Vagina (tissue), 2 donors: Measurements from ENCODE around the gene FKBP11. TPM values are rescaled to one million over a fixed set of nuclear protein-coding genes. Genes with fewer than 3 reads are reported as not detected.

ENCODE experiments used
- DNase-seq, 2 donors: peaks; one replicate each; pipeline ENCODE4 v3.0.0-alpha.2; 2017; ENCODE audit errors: extremely low spot score in 2 of 2
- H3K27ac ChIP-seq: fragments of 200-600 bp; sonication (generic); one replicate; pipeline ENCODE4 v1.5.1; 2019
- H3K27me3 ChIP-seq: fragments of 200-600 bp; sonication (generic); one replicate; pipeline ENCODE4 v1.5.1; 2019
- H3K36me3 ChIP-seq, 2 donors: fragments of 200-600 bp; sonication (generic); one replicate each; pipeline ENCODE4 v1.5.1; 2017 to 2019
- H3K4me1 ChIP-seq: fragments of 200-600 bp; sonication (generic); one replicate; pipeline ENCODE4 v1.5.1; 2019
- H3K4me3 ChIP-seq, 2 donors: fragments of 200-600 bp; sonication (generic); 1 replicate in 1 of 2; 2 replicates in 1 of 2; pipeline ENCODE4 v1.5.1; 2016 to 2019
- H3K9me3 ChIP-seq: fragments of 200-600 bp; sonication (generic); one replicate; pipeline ENCODE4 v1.5.1; 2019
- CTCF ChIP-seq, 3 experiments: fragments of 450-650 bp in 2 of 3; fragments of 200-600 bp in 1 of 3; sonication (generic) in 1 of 3; IDR thresholded peaks; one replicate each; pipeline ENCODE4 v1.5.1; 2017 to 2019; ENCODE audit warnings: antibody characterized with exemption in 3 of 3, mild to moderate bottlenecking in 2 of 3, moderate library complexity in 2 of 3
- POLR2A ChIP-seq, 2 donors: fragments of 450-650 bp; IDR thresholded peaks; one replicate each; pipeline ENCODE4 v1.6.1; 2017; ENCODE audit warnings: antibody characterized with exemption in 2 of 2, mild to moderate bottlenecking in 2 of 2, moderate library complexity in 2 of 2
- POLR2AphosphoS5 ChIP-seq, 2 donors: sonication (generic); formaldehyde crosslinking; IDR thresholded peaks; one replicate each; pipeline ENCODE4 v1.9.0; 2017; ENCODE audit warnings: antibody characterized with exemption in 2 of 2, mild to moderate bottlenecking in 2 of 2, low read depth in 1 of 2; ENCODE audit not compliant: insufficient read depth in 1 of 2
- intact Hi-C: fragments of 100-400 bp; cut with DNase I; formaldehyde crosslinking; loops from one replicate; pipeline ENCODE4 v1.15.1; 2023
- total RNA-seq: library from RNA; depleted of rRNA; stranded (reverse); fragments of >200 nt; gene quantifications from one replicate; pipeline ENCODE4 v1.2.3, GENCODE V29; 2016

FKBP11 gene
- total RNA-seq, 1 donor from 2014 or later, result 16.9 TPM

- intact Hi-C loops, result no loop called here
- H3K36me3 ChIP-seq, result peaks cover 0 to 5% of the 10 kb centered on the region in 2 donors
- no peaks in the 10 kb centered on the region for H3K27me3 ChIP-seq
- H3K27ac ChIP-seq, result peak overlapping the region; percentile 83
- DNase-seq, result peak in 1 of 2 donors; percentile 96
- no peaks in the 10 kb centered on the region for H3K9me3 ChIP-seq
- peak overlapping the region; percentile 90 to 94 for H3K4me3 ChIP-seq
- TF ChIP-seq CTCF (IDR thresholded peaks at IDR 0.05), result peak in 1 of 3 experiments; percentile 1
- TF ChIP-seq POLR2A (IDR thresholded peaks at IDR 0.05), result no peak
- TF ChIP-seq POLR2AphosphoS5 (IDR thresholded peaks at IDR 0.05; ENCODE audit: insufficient read depth in 1 of 2, low read depth in 1 of 2), result peak in 1 of 2 donors; percentile 82
- peaks cover 25% of the 10 kb centered on the region for H3K4me1 ChIP-seq
These were observed 31.2 kb upstream of the FKBP11 start for GRCh38 chr12:48956279-48957140.

DNA sequence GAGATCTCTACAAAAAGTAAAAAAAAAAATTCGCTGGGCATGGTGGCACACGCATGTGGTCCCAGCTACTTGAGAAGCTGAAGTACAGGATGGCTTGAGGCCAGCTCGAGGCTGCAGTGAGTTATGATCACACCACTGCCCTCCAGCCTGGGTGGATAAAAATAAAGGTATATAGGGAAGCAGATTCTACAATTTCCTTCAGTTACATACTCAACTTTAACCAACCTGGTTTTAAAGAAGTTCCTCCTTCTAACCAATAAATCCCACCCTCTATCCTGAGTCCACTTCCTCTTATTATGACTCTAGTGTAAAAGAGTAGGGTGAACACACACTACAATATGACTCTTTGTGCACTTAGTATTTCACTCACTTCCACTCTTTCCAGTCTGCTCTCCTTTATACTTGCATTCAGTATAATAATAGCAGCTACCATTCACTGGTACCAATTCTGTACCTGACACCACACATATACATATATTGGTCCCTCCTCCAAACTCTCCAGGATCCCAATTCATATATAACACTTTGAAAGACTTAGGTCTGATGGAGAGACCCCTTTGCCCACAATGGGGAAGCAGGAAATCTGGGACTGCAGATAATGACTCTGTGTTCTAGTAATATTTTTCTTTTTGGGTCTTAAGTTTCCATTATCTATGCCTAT is 29.7 kb upstream of the FKBP11 start:
- Histone ChIP-seq H3K4me3 (no peak overlapping the region), H3K4me1 (peaks cover 25% of the 10 kb centered on the region), H3K27me3 (no peaks in the 10 kb centered on the region), H3K27ac (no peak overlapping the region), H3K36me3 (peaks cover 0 to 5% of the 10 kb centered on the region in 2 donors), H3K9me3 (no peaks in the 10 kb centered on the region)
- intact Hi-C loops, result no loop called here
- no peak for DNase-seq
- TF ChIP-seq POLR2A (IDR thresholded peaks at IDR 0.05) (no peak), CTCF (IDR thresholded peaks at IDR 0.05) (no peak), POLR2AphosphoS5 (IDR thresholded peaks at IDR 0.05; ENCODE audit: insufficient read depth in 1 of 2, low read depth in 1 of 2) (no peak)

DNA sequence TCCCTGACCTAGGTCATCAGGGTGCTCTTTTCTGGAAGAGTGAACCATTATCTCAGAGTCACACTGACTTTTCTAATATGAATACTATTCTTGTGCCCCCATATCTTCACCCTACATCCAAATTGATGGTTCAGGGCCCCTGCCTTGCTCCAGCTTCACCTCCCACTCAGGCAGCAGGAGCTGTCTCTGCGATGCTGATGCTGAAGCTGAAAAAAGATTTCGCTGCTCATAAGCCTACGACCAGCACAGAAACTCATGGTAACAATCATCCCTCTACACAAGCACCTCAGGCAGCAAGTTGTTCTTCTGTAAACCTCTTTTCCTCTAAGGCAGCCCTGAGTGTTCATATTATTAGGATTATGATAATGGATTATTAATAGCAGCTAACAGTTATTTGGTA is 28.8 kb upstream of the FKBP11 start:
- Histone ChIP-seq H3K27ac (no peak overlapping the region), H3K9me3 (no peaks in the 10 kb centered on the region), H3K27me3 (no peaks in the 10 kb centered on the region), H3K4me1 (peaks cover 25% of the 10 kb centered on the region), H3K36me3 (peaks cover 0 to 5% of the 10 kb centered on the region in 2 donors), H3K4me3 (no peak overlapping the region)
- intact Hi-C loops, result no loop called here
- no peak for DNase-seq
- TF ChIP-seq POLR2AphosphoS5 (IDR thresholded peaks at IDR 0.05; ENCODE audit: insufficient read depth in 1 of 2, low read depth in 1 of 2) (no peak), CTCF (IDR thresholded peaks at IDR 0.05) (no peak), POLR2A (IDR thresholded peaks at IDR 0.05) (no peak)

- TF ChIP-seq POLR2A (IDR thresholded peaks at IDR 0.05) (no peak), POLR2AphosphoS5 (IDR thresholded peaks at IDR 0.05; ENCODE audit: insufficient read depth in 1 of 2, low read depth in 1 of 2) (no peak), CTCF (IDR thresholded peaks at IDR 0.05) (no peak)
- H3K9me3 ChIP-seq, result no peaks in the 10 kb centered on the region
- H3K27ac ChIP-seq, result no peak overlapping the region
- H3K4me1 ChIP-seq, result peaks cover 26% of the 10 kb centered on the region
- DNase-seq, result no peak
- peaks cover 0 to 5% of the 10 kb centered on the region in 2 donors for H3K36me3 ChIP-seq
- no peak overlapping the region for H3K4me3 ChIP-seq
- H3K27me3 ChIP-seq, result no peaks in the 10 kb centered on the region
- intact Hi-C loops, result no loop called here
These were observed 27.4 kb upstream of the FKBP11 start for GRCh38 chr12:48952691-48953090.
